GM18861 (cell line): ENCODE data around the gene DDHD1.
A peak's percentile ranks its signal among the peaks of the same experiment; 100 is the strongest.
"Not testable (repeated sequence)": the region's sequence is repeated elsewhere in the genome, so short reads cannot be mapped to it uniquely, and the experiment has no call there.

Experiments used
- ATAC-seq: cut with Tn5 transposase; IDR thresholded peaks from one replicate; pipeline ENCODE4 v1.9.1; 2021; ENCODE audit not compliant: unreplicated experiment

Gene DDHD1

GRCh38 chr14:53152184-53152886 lies 788 bp downstream of the DDHD1 start:
- peak; percentile 9 for ATAC-seq

DNA sequence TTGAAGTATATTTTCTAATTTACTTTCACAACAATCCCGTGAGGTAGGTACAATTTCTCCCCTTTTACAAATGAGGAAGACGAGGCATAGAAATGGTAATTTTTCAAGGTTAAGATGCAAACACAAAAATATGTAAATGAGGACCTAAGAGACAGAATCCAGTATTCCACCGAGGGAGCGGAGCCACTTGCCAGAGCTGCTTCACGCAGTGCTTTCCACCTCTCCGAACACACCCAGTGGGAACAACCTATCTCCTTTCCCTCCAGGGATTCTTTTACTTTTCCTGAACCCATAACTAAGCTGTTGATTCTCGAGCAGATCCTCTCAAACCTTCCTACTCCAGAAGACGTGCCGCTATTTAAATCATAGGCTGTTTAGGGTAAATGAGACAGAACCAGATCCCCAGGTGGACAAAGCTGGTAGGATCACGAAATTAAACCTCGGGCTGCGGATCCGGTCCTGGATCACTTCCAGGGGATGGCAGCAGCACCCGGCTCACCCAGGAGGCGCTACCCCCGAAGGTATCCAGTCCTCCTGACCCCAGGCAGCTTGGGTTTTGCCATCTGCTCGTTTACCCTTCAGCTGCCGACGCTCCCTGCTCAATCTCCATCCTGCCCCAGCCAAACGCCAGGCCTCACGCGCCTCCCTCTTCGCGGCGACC lies 1.5 kb downstream of the DDHD1 start:
- no peak for ATAC-seq

- no peak for ATAC-seq
Measured at GRCh38 chr14:53149668-53150316, 3.3 kb downstream of the DDHD1 start.

DNA sequence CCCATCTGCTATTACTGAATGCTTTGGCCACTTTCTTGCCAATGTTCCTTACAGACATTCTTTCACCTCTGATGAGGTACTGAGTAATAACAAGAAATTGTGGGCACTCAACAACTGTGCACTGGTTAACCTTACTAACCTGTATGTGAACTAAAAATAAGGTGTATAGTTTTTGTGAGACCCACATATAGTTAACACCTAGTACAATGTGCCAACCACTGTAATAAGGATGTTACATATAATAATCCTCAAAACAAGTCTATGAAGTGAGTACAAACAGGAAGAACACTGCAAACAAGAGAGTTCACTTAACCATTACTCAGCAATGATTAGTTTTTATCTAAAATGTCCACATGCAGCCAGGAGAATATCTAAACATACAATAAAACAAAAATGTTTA lies 4.5 kb downstream of the DDHD1 start:
- peak; percentile 20 for ATAC-seq

- ATAC-seq, result no peak
Measured at GRCh38 chr14:53147893-53148292, 5.2 kb downstream of the DDHD1 start.

- ATAC-seq, result peak; percentile 30
Measured at GRCh38 chr14:53147208-53147607, 5.9 kb downstream of the DDHD1 start.

GRCh38 chr14:53146739-53147138 lies 6.4 kb downstream of the DDHD1 start:
- no peak for ATAC-seq

DNA sequence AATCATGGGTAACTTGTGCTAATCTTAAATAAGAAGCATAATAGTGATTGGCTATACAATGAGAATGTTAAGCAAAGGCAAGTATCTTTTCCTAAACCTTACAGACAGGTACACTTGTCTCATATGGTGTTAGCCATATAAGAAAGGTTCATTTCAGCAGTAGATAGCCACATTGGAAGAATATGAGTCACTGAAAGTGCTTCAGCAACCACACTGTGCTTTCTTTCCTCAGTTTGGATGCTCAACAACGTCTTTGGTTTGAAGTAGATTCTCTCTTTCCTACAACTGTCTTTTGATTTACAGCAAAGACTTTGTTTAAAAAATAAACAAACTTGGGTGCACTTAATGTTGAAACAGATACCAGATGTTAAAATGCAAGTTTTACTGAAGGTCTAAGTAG lies 8.9 kb downstream of the DDHD1 start:
- peak; percentile 60 for ATAC-seq

GRCh38 chr14:53140585-53140984 lies 12.5 kb downstream of the DDHD1 start:
- no peak for ATAC-seq

DNA sequence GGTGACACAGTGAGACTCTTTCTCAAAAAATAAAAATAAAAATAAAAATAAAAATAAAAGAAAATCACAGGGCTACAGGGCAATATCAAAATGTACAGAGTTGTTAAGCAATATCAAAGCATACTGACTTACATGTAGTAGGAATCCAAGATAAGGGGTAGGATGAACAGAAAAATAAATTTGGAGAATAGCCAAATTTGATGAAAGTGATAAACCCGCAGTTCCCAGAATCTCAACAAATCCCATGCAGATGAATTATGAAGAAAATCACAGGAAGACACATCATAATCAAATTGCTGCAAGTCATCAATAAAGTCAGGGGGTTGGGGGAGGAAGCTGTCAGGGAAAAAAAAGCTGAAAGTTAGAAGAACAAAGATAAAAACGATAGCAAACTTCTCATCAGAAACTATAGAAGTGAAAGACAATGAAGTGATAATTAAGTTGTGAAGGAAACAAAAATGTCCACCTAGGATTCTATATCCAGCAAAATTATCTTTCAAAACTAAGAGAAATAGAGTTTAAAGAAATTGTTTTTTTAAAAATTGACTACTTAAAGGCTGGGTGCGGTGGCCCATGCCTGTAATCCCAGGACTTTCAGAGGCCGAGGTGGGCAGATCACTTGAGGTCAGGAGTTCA lies 15.4 kb downstream of the DDHD1 start:
- no peak for ATAC-seq

DNA sequence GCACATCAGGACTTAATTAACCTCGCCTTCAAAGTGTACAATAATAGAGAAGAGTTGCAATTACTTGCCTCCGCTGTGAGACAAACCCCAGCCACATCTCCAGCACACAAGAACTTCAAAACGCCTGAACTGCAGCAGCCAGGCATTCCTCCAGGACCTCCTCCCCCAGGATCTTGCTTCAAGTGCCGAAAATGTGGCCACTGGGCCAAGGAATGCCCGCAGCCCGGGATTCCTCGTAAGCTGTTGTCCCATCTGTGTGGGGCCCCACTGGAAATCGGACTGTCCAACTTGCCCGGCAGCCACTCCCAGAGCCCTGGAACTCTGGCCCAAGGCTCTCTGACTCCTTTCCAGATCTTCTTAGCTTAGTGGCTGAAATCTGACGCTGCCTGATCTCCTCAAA lies 22.6 kb downstream of the DDHD1 start:
- not testable (repeated sequence) for ATAC-seq

DNA sequence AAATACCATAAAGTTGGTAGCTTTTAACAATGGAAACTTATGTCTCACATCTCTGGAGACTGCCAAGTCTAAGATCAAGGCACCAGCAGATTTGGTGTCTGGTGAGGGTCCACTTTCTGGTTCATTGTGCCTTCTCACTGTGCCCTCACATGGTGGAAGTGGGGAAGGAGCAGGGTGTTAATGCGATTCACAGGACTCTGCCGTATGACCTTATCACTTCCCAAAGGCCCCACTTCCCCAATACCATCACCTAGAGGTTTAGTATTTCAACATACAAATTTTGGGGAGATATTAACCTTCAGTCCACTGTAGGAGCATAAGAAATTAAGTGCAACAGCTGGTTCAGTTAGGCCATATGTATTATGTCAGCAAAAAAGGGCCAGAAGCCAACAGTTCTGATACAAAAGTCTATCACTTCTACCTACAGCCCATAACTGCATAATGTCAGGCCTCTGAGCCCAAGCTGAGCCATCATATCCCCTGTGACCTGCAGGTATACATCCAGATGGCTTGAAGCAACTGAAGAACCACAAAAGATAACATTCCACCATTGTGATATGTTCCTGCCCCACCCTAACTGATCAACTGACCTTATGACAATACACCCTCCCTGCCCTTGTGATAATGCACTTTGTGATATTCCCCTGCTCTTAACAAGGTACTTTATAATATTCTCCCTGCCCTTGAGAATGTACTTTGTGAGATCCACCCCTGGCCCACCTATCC lies 24.7 kb downstream of the DDHD1 start:
- ATAC-seq, result no peak

GRCh38 chr14:53127832-53128231 lies 25.3 kb downstream of the DDHD1 start:
- ATAC-seq, result no peak

- no peak for ATAC-seq
Measured at GRCh38 chr14:53127151-53127550, 26.0 kb downstream of the DDHD1 start.

- no peak for ATAC-seq
Measured at GRCh38 chr14:53126731-53127130, 26.4 kb downstream of the DDHD1 start.

GRCh38 chr14:53124786-53125185 lies 28.3 kb downstream of the DDHD1 start:
- no peak for ATAC-seq

- ATAC-seq, result not testable (repeated sequence)
Measured at GRCh38 chr14:53121419-53121818, 31.7 kb downstream of the DDHD1 start.

GRCh38 chr14:53117479-53117878 lies 35.6 kb downstream of the DDHD1 start:
- ATAC-seq, result not testable (repeated sequence)

DNA sequence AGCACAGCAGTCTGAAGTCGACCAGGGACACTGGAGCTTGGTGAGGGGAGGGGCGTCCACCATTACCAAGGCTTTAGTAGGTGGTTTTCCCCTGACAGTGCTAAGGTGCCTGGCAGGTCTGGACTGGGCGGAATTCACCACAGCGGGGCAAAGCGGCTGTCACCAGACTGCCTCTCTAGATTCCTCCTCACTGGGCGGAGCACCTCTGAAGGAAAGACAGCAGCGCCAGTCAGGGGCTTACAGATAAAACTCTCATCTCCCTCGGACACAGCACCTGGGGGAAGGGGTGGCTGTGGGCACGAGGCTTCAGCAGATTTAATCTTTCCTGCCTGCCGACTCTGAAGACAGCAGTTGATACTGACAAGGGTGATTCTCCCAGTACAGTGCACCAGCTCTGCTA lies 39.1 kb downstream of the DDHD1 start:
- no peak for ATAC-seq

GRCh38 chr14:53110096-53110495 lies 43.0 kb downstream of the DDHD1 start:
- ATAC-seq, result no peak
